KMS-11 (cell line): ENCODE results near the gene LCA5.
A peak's percentile ranks its signal among the peaks of the same experiment; 100 is the strongest.
"Not testable (repeated sequence)": the region's sequence is repeated elsewhere in the genome, so short reads cannot be mapped to it uniquely, and the experiment has no call there.

ENCODE experiments used
- H2AFZ ChIP-seq: fragments of 200-600 bp; sonication (generic); 2 replicates; pipeline ENCODE4 v1.6.1; 2016; ENCODE audit warnings: antibody characterized with exemption, mixed run types, low read depth
- H3K27ac ChIP-seq: fragments of 200-600 bp; sonication (generic); 2 replicates; pipeline ENCODE4 v1.6.1; 2016; ENCODE audit warnings: mild to moderate bottlenecking, mixed run types
- H3K27me3 ChIP-seq: fragments of 200-600 bp; sonication (generic); 2 replicates; pipeline ENCODE4 v1.6.1; 2017; ENCODE audit warnings: mild to moderate bottlenecking, low read depth, mixed run types, moderate library complexity; ENCODE audit not compliant: insufficient read depth
- H3K36me3 ChIP-seq: fragments of 200-600 bp; sonication (generic); 2 replicates; pipeline ENCODE4 v1.6.1; 2017; ENCODE audit warnings: mild to moderate bottlenecking, mixed run types; ENCODE audit not compliant: insufficient read depth
- H3K4me1 ChIP-seq: fragments of 200-600 bp; sonication (generic); 2 replicates; pipeline ENCODE4 v1.6.1; 2016; ENCODE audit warnings: mild to moderate bottlenecking, low read depth, mixed run types; ENCODE audit not compliant: poor library complexity, severe bottlenecking
- H3K4me2 ChIP-seq: fragments of 200-600 bp; sonication (generic); 2 replicates; pipeline ENCODE4 v1.7.0; 2016; ENCODE audit warnings: mild to moderate bottlenecking, mixed run types
- H3K4me3 ChIP-seq: fragments of 200-600 bp; sonication (generic); IDR thresholded peaks from 2 replicates; pipeline ENCODE4 v1.6.1; 2017; ENCODE audit warnings: low read depth, low read length, mixed read lengths; ENCODE audit not compliant: insufficient read depth
- H3K79me2 ChIP-seq: fragments of 200-600 bp; sonication (generic); 2 replicates; pipeline ENCODE4 v1.6.1; 2016; ENCODE audit warnings: low read depth, mixed run types; ENCODE audit not compliant: insufficient read depth
- H3K9ac ChIP-seq: fragments of 200-600 bp; sonication (generic); 2 replicates; pipeline ENCODE4 v1.6.1; 2016; ENCODE audit warnings: mild to moderate bottlenecking, mixed run types
- H4K20me1 ChIP-seq: fragments of 200-600 bp; sonication (generic); 2 replicates; pipeline ENCODE4 v1.6.1; 2016; ENCODE audit warnings: mild to moderate bottlenecking, mixed run types; ENCODE audit not compliant: insufficient read depth
- TF ChIP-seq, protein P1 (sequence below): fragments of 200-600 bp; sonication (generic); conservative IDR thresholded peaks from 2 replicates; pipeline ENCODE4 v1.6.1; 2017; ENCODE audit warnings: low read depth, mild to moderate bottlenecking, antibody characterized with exemption, low read length, moderate library complexity, mixed read lengths

The LCA5 gene

GRCh38 chr6:79536585-79536953 lies 661 bp downstream of the LCA5 start:
- TF ChIP-seq, protein P1, sequence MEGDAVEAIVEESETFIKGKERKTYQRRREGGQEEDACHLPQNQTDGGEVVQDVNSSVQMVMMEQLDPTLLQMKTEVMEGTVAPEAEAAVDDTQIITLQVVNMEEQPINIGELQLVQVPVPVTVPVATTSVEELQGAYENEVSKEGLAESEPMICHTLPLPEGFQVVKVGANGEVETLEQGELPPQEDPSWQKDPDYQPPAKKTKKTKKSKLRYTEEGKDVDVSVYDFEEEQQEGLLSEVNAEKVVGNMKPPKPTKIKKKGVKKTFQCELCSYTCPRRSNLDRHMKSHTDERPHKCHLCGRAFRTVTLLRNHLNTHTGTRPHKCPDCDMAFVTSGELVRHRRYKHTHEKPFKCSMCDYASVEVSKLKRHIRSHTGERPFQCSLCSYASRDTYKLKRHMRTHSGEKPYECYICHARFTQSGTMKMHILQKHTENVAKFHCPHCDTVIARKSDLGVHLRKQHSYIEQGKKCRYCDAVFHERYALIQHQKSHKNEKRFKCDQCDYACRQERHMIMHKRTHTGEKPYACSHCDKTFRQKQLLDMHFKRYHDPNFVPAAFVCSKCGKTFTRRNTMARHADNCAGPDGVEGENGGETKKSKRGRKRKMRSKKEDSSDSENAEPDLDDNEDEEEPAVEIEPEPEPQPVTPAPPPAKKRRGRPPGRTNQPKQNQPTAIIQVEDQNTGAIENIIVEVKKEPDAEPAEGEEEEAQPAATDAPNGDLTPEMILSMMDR = no peak
- no peaks in the 10 kb centered on the region for H3K36me3 ChIP-seq
- peaks cover 11% of the 10 kb centered on the region for H3K4me1 ChIP-seq
- H2AFZ ChIP-seq = peak overlapping the region; percentile 93
- peak overlapping the region; percentile 86 for H3K4me2 ChIP-seq
- no peaks in the 10 kb centered on the region for H3K79me2 ChIP-seq
- peak overlapping the region; percentile 49; the same call in 1 of the 2 replicates for H3K9ac ChIP-seq
- no peak overlapping the region for H3K4me3 ChIP-seq
- no peaks in the 10 kb centered on the region for H3K27me3 ChIP-seq
- peak overlapping the region; percentile 51; the same call in 1 of the 2 replicates for H3K27ac ChIP-seq
- no peaks in the 10 kb centered on the region for H4K20me1 ChIP-seq

DNA sequence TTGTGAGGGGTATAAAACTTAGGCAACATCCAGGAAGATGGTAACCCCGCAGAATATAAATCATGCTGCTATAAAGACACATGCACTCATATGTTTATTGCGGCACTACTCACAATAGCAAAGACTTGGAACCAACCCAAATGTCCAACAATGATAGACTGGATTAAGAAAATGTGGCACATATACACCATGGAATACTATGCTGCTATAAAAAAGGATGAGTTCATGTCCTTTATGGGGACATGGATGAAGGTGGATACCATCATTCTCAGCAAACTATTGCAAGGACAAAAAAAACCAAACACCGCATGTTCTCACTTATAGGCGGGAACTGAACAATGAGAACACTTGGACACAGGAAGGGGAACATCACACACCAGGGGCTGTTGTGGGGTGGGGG lies 7.7 kb downstream of the LCA5 start:
- not testable (repeated sequence) for H3K4me3 ChIP-seq, H3K4me1 ChIP-seq, H2AFZ ChIP-seq, H3K79me2 ChIP-seq, H3K9ac ChIP-seq, H3K36me3 ChIP-seq, H3K27me3 ChIP-seq, H4K20me1 ChIP-seq, H3K27ac ChIP-seq, H3K4me2 ChIP-seq

DNA sequence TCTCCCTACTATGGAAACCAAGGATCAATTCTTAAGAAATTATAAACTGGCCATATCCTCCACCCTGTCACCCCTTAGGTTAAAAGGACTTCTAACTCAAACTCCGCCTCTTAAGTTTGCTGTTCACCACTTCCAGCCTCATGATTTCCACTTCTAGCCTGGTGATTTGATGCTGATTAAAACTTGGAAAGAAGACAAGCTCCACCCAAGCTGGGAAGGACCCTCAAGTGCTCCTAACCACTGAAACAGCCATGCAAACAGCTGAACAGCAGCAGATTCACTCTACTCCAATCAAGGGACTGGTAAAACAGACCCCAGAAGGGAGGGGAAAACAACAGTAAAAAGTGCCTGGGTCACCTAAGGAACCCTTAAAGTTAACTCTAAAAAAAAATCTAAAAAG lies 10.3 kb downstream of the LCA5 start:
- Histone ChIP-seq H2AFZ (no peak overlapping the region), H3K9ac (no peak overlapping the region), H3K4me3 (no peak overlapping the region), H3K27me3 (no peaks in the 10 kb centered on the region), H3K79me2 (no peaks in the 10 kb centered on the region), H3K27ac (no peak overlapping the region), H3K4me2 (no peak overlapping the region), H4K20me1 (no peaks in the 10 kb centered on the region), H3K4me1 (no peaks in the 10 kb centered on the region), H3K36me3 (no peaks in the 10 kb centered on the region)
- TF ChIP-seq, protein P1 = no peak

DNA sequence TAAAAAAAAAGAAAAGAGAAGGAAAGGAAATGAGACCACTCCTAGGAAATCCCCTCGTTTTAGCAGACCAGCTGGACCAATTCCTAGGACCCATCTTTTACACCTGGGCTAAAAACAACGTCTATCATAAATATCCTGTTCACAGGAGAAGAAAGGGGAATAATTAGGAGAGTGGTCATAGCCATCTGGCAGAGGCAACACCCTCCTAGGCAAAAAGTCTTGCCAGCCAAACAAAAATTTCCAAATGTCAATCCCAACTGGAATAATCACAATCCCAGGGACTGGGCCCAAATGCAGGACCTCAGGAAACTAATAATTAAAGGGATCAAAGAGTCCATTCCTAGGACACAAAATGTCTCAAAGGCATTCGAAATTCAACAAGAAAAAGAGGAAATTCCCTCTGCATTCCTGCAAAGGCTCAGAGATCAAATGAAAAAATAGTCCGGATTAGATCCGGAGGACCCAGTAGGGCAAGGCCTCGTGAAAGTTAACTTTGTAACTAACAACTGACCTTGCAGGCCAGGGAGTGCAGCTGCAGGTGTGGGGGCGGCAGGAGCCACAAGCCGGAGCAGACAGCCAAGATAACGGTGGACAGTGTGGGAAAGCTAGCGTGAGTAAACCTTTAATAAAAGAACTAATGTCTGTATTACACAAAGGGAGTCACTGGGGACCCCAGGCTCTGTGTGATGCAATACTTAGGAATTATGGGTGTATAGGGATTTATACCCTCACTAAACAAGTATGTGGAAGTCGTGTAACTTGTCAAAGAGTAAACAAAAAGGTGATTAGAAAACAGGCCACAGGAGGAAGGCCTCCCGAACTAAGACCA lies 11.7 kb downstream of the LCA5 start:
- no peak overlapping the region for H3K27ac ChIP-seq

More for the DNA sequence above, 11.7 kb downstream of the LCA5 start:
- Histone ChIP-seq H4K20me1 (no peaks in the 10 kb centered on the region), H3K4me3 (no peak overlapping the region), H3K79me2 (no peaks in the 10 kb centered on the region), H3K36me3 (no peaks in the 10 kb centered on the region), H3K27me3 (no peaks in the 10 kb centered on the region), H2AFZ (no peak overlapping the region), H3K9ac (no peak overlapping the region), H3K4me1 (no peaks in the 10 kb centered on the region), H3K4me2 (no peak overlapping the region)
- TF ChIP-seq, protein P1 = no peak
